ENCODE results near the gene DQX1.

The DQX1 gene

GRCh38 chr2:74530239-74531187 lies 4.5 kb upstream of the DQX1 start:
- peak overlapping the region; percentile 89 for H3K27ac ChIP-seq
- TF ChIP-seq CTCF (IDR thresholded peaks at IDR 0.05) = no peak
- no peak for TF ChIP-seq ZFX (IDR thresholded peaks at IDR 0.05; ENCODE audit: borderline replicate concordance)

- peak within 1 kb of the TSS; percentile 89 for H3K27ac ChIP-seq
- TF ChIP-seq CTCF (IDR thresholded peaks at IDR 0.05) (no peak), ZFX (IDR thresholded peaks at IDR 0.05; ENCODE audit: borderline replicate concordance) (no peak)
Observed at GRCh38 chr2:74529357-74530238, 3.6 kb upstream of the DQX1 start, which contains the start of the genes AUP1 and HTRA2. AUP1 (minus strand) TSS chr2:74529706; CDS start chr2:74529629, 77 bp downstream. HTRA2 (plus strand) TSS chr2:74529933; CDS start chr2:74530007, 74 bp downstream.

GRCh38 chr2:74528600-74529356 lies 2.7 kb upstream of the DQX1 start:
- no peak for TF ChIP-seq ZFX (IDR thresholded peaks at IDR 0.05; ENCODE audit: borderline replicate concordance)
- no peak for TF ChIP-seq CTCF (IDR thresholded peaks at IDR 0.05)

GRCh38 chr2:74527741-74528140 lies 1.7 kb upstream of the DQX1 start:
- H3K27ac ChIP-seq = no peak overlapping the region

More at GRCh38 chr2:74528600-74529356, 2.7 kb upstream of the DQX1 start:
- peak overlapping the region; percentile 89 for H3K27ac ChIP-seq

GRCh38 chr2:74526649-74527230 lies 709 bp upstream of the DQX1 start:
- peak overlapping the region; percentile 8; the same call in 1 of the 2 replicates for H3K27ac ChIP-seq
- no peak for TF ChIP-seq ZFX (IDR thresholded peaks at IDR 0.05; ENCODE audit: borderline replicate concordance)
- TF ChIP-seq CTCF (IDR thresholded peaks at IDR 0.05) = no peak

More at GRCh38 chr2:74527741-74528140, 1.7 kb upstream of the DQX1 start:
- TF ChIP-seq ZFX (IDR thresholded peaks at IDR 0.05; ENCODE audit: borderline replicate concordance) = no peak
- no peak for TF ChIP-seq CTCF (IDR thresholded peaks at IDR 0.05)

Data from 22Rv1 (cell line).